Suppressor macrophage treated with lipopolysaccharide for 4 hours (primary cell): ENCODE results near the gene GTF3C2.

Source experiments
- DNase-seq: peaks from one replicate; pipeline ENCODE4 v3.0.0-alpha.2; 2020

GTF3C2 gene

DNA sequence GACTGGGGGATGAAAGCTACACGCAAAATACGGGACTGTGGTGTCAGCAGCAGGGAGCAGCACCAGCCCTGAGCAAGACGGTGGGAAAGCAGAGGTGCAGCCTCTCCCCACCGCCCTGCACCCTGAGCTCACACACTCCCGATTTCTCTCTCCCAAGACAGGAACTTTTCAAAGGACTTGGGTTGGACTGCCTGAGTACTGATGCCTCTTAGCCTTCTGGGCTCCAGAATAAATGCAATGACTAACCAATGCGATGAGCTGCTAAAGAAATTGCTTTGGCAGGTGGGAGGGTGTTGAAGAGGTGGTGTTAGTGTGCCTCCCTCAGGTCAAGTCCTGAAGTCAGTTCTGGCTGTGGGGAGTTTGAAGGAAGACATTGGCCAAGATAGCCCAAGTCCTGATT lies 64.7 kb downstream of the GTF3C2 start:
- no peak for DNase-seq

- DNase-seq = no peak
Measured at GRCh38 chr2:27290549-27290948, 66.0 kb downstream of the GTF3C2 start.

GRCh38 chr2:27288610-27289009 lies 68.0 kb downstream of the GTF3C2 start:
- DNase-seq = no peak

- DNase-seq = no peak
Measured at GRCh38 chr2:27285481-27285880, 71.1 kb downstream of the GTF3C2 start.

DNA sequence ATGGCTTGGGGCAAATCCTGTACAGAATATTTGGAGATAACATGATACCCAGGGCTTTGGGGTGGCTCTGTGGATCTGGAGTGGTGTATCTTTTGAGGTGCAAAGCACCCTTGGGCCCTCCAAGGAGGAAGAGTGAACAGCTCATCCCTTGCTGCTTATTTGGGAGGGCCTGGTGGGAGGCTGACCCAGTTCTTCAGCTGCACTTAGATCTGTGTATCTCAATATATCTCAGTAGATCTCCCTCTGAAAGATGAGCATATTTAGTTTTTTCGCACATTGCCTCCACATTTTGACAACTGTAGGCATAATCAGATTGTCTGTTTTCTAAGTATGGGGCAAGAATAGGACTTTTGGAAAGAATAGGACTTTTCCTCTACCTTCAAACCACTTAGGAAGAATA lies 71.6 kb downstream of the GTF3C2 start:
- no peak for DNase-seq

DNA sequence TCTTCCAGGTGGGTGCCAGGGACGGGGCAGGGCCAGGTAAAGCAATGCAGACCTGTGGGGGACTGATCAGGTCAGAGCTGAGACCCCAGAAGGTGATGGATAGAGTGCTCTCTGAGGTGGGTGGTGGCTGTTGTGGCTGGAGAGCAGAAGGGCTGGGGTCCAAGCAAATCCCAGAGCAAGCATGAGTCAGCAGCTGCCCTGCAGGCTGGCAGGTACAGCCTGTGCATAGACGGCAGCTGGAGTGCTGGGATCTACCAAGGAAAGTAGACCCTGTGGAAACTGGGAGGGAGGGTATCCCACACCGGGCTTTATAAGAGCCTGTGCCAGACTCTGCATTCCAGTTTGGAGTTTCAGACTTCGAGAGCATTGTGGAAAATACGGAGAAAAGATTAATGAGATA lies 73.7 kb downstream of the GTF3C2 start:
- no peak for DNase-seq

DNA sequence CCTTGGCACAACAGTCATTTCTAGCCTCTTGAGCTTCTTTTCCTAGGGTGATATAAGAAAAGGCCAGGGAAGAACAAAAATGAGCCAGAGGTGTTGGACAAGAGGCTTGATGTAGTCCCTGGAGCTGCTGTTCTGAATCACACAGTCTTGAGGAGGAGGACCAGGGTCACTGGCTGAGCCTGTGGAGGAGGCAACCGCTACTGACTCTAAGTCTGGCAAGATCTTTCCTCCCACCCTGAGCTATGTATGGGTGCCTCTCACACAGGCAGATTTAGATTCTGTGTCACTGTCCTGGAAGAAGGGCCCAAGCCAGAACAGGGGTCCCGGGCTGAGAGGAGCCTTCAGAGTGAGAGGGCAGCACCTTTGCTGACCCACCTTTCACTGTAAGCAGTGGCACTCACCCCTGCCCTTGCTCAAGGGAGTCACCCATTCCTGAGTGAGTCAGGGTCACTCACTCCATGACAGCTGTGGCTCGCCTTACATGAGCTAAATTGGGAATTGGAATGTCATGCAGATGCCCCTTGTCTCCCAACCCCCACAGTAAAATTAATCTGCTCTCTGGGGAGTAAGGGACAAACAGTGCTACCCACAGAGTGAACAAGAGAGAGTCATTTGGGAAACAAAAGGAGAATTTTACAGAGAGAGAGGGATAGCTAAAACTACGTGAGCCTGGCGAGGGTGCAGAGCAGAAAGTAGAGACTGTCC lies 74.6 kb downstream of the GTF3C2 start, which contains the start of gene TRIM54:
Gene TRIM54 (plus strand): TSS at position 575 of the 705 bp plus-strand sequence. CDS start 303 bp downstream, outside the sequence.
- DNase-seq = no peak

DNA sequence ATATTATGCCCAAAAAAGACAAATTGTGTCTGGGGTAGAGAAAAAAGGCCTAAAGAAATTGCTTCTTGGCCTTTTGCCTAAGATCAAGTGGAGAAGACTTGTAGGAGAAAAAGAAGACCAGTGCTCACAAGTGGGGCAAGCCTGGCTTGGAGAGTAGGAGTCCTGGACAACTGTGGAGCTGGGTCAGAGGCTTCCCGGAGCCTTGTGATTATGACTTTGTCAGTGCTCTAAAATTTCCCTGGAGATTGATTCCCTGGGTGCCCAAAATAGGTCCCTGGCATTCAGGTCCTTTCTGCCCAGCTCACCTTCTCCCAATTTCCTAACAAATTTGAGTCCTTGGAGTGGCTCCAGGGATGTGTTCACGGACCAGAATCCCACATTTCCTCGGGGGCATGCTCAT lies 75.1 kb downstream of the GTF3C2 start:
- DNase-seq = no peak

- DNase-seq = no peak
Measured at GRCh38 chr2:27280826-27281225, 75.7 kb downstream of the GTF3C2 start.

- DNase-seq = no peak
Measured at GRCh38 chr2:27278010-27278409, 78.6 kb downstream of the GTF3C2 start.
